Spleen (tissue), 7 donors: ENCODE results near the gene MED25.

Experiments
- POLR2AphosphoS5 ChIP-seq, 3 donors: sonication (generic); formaldehyde crosslinking; IDR thresholded peaks; one replicate each; pipeline ENCODE4 v1.5.1; 2017; ENCODE audit warnings: antibody characterized with exemption in 3 of 3
- TF ChIP-seq, protein P1 (sequence below), 11 experiments: fragments of 200-600 bp in 7 of 11; fragments of 450-650 bp in 4 of 11; sonication (generic) in 4 of 11; IDR thresholded peaks in 8 of 11; conservative IDR thresholded peaks in 3 of 11; 1 replicate in 7 of 11; 2 replicates in 4 of 11; pipeline versions ENCODE4 v1.4.0 to v1.8.0; 2016 to 2021; ENCODE audit warnings: antibody characterized with exemption in 11 of 11, inconsistent platforms in 4 of 11, mild to moderate bottlenecking in 1 of 11
- donor health status: DM: no; HTN: no; CAD: no; lungs with moderate emphysema.
- donor health status: DM: no; HTN: no; CAD: no.
- donor health status: DM: no; HTN: no; CAD: no.

- TF ChIP-seq, protein P1, sequence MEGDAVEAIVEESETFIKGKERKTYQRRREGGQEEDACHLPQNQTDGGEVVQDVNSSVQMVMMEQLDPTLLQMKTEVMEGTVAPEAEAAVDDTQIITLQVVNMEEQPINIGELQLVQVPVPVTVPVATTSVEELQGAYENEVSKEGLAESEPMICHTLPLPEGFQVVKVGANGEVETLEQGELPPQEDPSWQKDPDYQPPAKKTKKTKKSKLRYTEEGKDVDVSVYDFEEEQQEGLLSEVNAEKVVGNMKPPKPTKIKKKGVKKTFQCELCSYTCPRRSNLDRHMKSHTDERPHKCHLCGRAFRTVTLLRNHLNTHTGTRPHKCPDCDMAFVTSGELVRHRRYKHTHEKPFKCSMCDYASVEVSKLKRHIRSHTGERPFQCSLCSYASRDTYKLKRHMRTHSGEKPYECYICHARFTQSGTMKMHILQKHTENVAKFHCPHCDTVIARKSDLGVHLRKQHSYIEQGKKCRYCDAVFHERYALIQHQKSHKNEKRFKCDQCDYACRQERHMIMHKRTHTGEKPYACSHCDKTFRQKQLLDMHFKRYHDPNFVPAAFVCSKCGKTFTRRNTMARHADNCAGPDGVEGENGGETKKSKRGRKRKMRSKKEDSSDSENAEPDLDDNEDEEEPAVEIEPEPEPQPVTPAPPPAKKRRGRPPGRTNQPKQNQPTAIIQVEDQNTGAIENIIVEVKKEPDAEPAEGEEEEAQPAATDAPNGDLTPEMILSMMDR (IDR thresholded peaks at IDR 0.05 in 8 of 11, conservative IDR thresholded peaks at IDR 0.05 in 3 of 11): no peak
- TF ChIP-seq POLR2AphosphoS5 (IDR thresholded peaks at IDR 0.05): peak in 1 of 3 donors; percentile 11
Observed at GRCh38 chr19:49881672-49882394, 63.7 kb downstream of the MED25 start.
